CD4-positive, alpha-beta T cell (primary cell): Measurements from ENCODE around the gene TTC9. TPM values are rescaled to one million over a fixed set of nuclear protein-coding genes. Genes with fewer than 3 reads are reported as not detected.
A peak's percentile ranks its signal among the peaks of the same experiment; 100 is the strongest.

Experiments
- ATAC-seq: fragments of 200-7000 bp; cut with Tn5 transposase; one replicate; pipeline ENCODE4 v1.10.0; 2022; ENCODE audit warnings: mild to moderate bottlenecking; ENCODE audit not compliant: poor library complexity
- CTCF ChIA-PET: fragments of 350-600 bp; sonication (Branson Sonifier 250); formaldehyde crosslinking; loops from one replicate; lab custom pipeline; 2021; ENCODE audit warnings: antibody characterized with exemption, inconsistent platforms; lab: Charles Lee
- POLR2A ChIA-PET: fragments of 350-600 bp; sonication (Branson Sonifier 250); formaldehyde crosslinking; loops from one replicate; lab custom pipeline; 2021; ENCODE audit warnings: antibody characterized with exemption, inconsistent platforms; lab: Charles Lee
- DNase-seq, 14 experiments: peaks; one replicate each; pipeline ENCODE4 v3.0.0-alpha.2; 2013 to 2020; ENCODE audit warnings: mixed read lengths in 2 of 14
- H3K27ac ChIP-seq, 2 donors: one replicate each; pipeline versions ENCODE4 v1.5.1 to v1.7.0; 2013; ENCODE audit warnings: low read length in 2 of 2, low read depth in 1 of 2, mild to moderate bottlenecking in 1 of 2
- H3K27me3 ChIP-seq, 2 experiments: 1 replicate in 1 of 2; 2 replicates in 1 of 2; pipeline versions ENCODE4 v1.6.1 to v1.7.0; 2013; ENCODE audit warnings: low read length in 2 of 2, control low read depth in 1 of 2, mild to moderate bottlenecking in 1 of 2, moderate library complexity in 1 of 2; ENCODE audit not compliant: insufficient read depth in 2 of 2, control insufficient read depth in 1 of 2
- H3K36me3 ChIP-seq: one replicate; pipeline ENCODE4 v1.6.1; 2013; ENCODE audit warnings: low read length, control low read depth; ENCODE audit not compliant: insufficient read depth
- H3K4me1 ChIP-seq: one replicate; pipeline ENCODE4 v1.6.1; 2013; ENCODE audit warnings: low read length, control low read depth; ENCODE audit not compliant: insufficient read depth
- H3K4me3 ChIP-seq: one replicate; pipeline ENCODE4 v1.5.1; 2013; ENCODE audit warnings: mild to moderate bottlenecking, low read length, moderate library complexity
- H3K9me3 ChIP-seq, 2 experiments: 1 replicate in 1 of 2; 2 replicates in 1 of 2; pipeline versions ENCODE4 v1.6.1 to v1.7.0; 2013; ENCODE audit warnings: low read length in 2 of 2, mild to moderate bottlenecking in 2 of 2, control low read depth in 1 of 2, moderate library complexity in 1 of 2; ENCODE audit not compliant: control insufficient read depth in 1 of 2, insufficient read depth in 1 of 2
- H3K27ac Mint-ChIP-seq: one replicate; pipeline ENCODE4 v1.8.0; 2020; ENCODE audit warnings: mixed read lengths
- H3K27me3 Mint-ChIP-seq: one replicate; pipeline ENCODE4 v1.8.0; 2021; ENCODE audit warnings: mixed read lengths
- H3K36me3 Mint-ChIP-seq: one replicate; pipeline ENCODE4 v1.8.0; 2021; ENCODE audit warnings: low read depth, mixed read lengths
- H3K4me1 Mint-ChIP-seq: one replicate; pipeline ENCODE4 v1.8.0; 2021; ENCODE audit warnings: low read depth, mixed read lengths
- H3K4me3 Mint-ChIP-seq: one replicate; pipeline ENCODE4 v1.8.0; 2020; ENCODE audit warnings: mild to moderate bottlenecking, mixed read lengths
- H3K9me3 Mint-ChIP-seq: one replicate; pipeline ENCODE4 v1.8.0; 2020; ENCODE audit warnings: mixed read lengths
- intact Hi-C, 2 experiments: fragments of 100-400 bp; cut with DNase I in 1 of 2; cut with micrococcal nuclease in 1 of 2; formaldehyde crosslinking; loops; one replicate each; pipeline versions ENCODE4 v1.15.1 to v1.9.0; 2023 to 2025; cut with DNase I, micrococcal nuclease
- total RNA-seq, 174 experiments: library from RNA in 2 of 174; stranded (reverse) in 2 of 174; gene quantifications; one replicate each; pipeline ENCODE4 v1.2.3 and lab custom pipeline; 2021 to 2026
- TF ChIP-seq, protein P1 (sequence below): fragments of 200-600 bp; IDR thresholded peaks from one replicate; pipeline ENCODE4 v1.8.0; 2022; ENCODE audit warnings: antibody characterized with exemption, mild to moderate bottlenecking

Gene TTC9
- total RNA-seq, 2 experiments from 2014 or later: 6.8 to 7.0 TPM

DNA sequence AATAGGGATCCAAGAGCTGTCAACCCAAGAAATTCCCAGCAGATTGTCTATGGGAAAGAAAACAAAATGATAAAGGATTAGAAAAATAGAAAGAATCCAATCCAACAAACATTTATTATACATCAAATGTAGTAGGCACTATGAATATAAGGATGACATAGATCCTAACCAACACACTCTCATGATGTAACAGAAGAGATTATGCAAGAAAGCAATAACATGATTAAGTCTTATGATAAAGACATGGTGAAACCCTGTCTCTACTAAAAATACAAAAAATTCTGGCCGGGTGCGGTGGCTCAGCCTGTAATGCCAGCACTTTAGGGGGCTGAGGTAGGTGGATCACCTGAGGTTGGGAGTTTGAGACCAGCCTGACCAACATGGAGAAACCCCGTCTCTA lies 44.0 kb upstream of the TTC9 start:
- TF ChIP-seq, protein P1, sequence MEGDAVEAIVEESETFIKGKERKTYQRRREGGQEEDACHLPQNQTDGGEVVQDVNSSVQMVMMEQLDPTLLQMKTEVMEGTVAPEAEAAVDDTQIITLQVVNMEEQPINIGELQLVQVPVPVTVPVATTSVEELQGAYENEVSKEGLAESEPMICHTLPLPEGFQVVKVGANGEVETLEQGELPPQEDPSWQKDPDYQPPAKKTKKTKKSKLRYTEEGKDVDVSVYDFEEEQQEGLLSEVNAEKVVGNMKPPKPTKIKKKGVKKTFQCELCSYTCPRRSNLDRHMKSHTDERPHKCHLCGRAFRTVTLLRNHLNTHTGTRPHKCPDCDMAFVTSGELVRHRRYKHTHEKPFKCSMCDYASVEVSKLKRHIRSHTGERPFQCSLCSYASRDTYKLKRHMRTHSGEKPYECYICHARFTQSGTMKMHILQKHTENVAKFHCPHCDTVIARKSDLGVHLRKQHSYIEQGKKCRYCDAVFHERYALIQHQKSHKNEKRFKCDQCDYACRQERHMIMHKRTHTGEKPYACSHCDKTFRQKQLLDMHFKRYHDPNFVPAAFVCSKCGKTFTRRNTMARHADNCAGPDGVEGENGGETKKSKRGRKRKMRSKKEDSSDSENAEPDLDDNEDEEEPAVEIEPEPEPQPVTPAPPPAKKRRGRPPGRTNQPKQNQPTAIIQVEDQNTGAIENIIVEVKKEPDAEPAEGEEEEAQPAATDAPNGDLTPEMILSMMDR: no peak
- intact Hi-C loops: loop anchor here in 1 of 2 experiments (2.0 to 10.0 kb wide), 2 partner anchors 239 to 1443 kb away; partner anchors contain the start of genes COX16 and DCAF5
- H3K27ac Mint-ChIP-seq: no peak overlapping the region
- CTCF ChIA-PET: no interaction called here
- peaks cover 37% of the 10 kb centered on the region for H3K4me1 Mint-ChIP-seq
- H3K36me3 ChIP-seq: peaks cover 41% of the 10 kb centered on the region
- DNase-seq: no peak
- ATAC-seq: no peak
- no peaks in the 10 kb centered on the region for H3K27me3 ChIP-seq
- H3K4me3 Mint-ChIP-seq: peak overlapping the region; percentile 62
- no peaks in the 10 kb centered on the region for H3K9me3 Mint-ChIP-seq
- no peaks in the 10 kb centered on the region for H3K27me3 Mint-ChIP-seq
- peaks cover 15% of the 10 kb centered on the region for H3K4me1 ChIP-seq
- no peak overlapping the region for H3K4me3 ChIP-seq
- no peaks in the 10 kb centered on the region for H3K9me3 ChIP-seq
- no peak overlapping the region for H3K27ac ChIP-seq
- H3K36me3 Mint-ChIP-seq: peaks cover 61% of the 10 kb centered on the region
- POLR2A ChIA-PET: no interaction called here

DNA sequence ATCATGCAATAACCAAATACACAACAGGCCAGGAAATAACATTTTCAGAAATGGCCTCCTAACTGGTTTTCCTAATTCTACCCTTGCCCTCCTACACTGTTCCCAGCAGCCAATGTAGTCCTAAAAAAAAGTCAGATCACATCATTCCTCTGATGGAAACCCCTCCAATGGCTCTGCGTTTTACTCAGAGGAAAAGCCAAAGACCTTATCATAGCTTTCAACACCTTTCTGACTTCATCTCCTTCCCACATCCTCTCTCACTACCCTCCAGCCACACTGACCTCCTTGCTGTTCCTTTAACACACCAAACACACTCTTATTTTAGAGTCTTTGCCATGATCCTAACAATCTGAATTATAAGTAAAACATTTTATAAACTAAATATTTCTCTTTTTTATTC lies 42.4 kb upstream of the TTC9 start:
- Histone ChIP-seq H3K9me3 (no peaks in the 10 kb centered on the region), H3K27ac (no peak overlapping the region), H3K4me1 (peaks cover 15% of the 10 kb centered on the region), H3K27me3 (no peaks in the 10 kb centered on the region), H3K4me3 (peak overlapping the region; percentile 97), H3K36me3 (peaks cover 24% of the 10 kb centered on the region)
- H3K27me3 Mint-ChIP-seq: peaks cover 2% of the 10 kb centered on the region
- H3K4me3 Mint-ChIP-seq: peak overlapping the region; percentile 84
- TF ChIP-seq, protein P1: no peak
- POLR2A ChIA-PET: interaction anchor here (0.6 kb wide), 1 partner anchor 31 kb away, joined by 3 read pairs; no protein-coding TSS in a partner anchor
- no peaks in the 10 kb centered on the region for H3K9me3 Mint-ChIP-seq
- intact Hi-C loops: loop anchor here in 1 of 2 experiments (2.0 to 10.0 kb wide), 2 partner anchors 241 to 1445 kb away; partner anchors contain the start of genes COX16 and DCAF5
- peaks cover 37% of the 10 kb centered on the region for H3K4me1 Mint-ChIP-seq
- H3K27ac Mint-ChIP-seq: peak overlapping the region; percentile 99
- peaks cover 44% of the 10 kb centered on the region for H3K36me3 Mint-ChIP-seq
- CTCF ChIA-PET: no interaction called here
- ATAC-seq (no peak), DNase-seq (no peak)

DNA sequence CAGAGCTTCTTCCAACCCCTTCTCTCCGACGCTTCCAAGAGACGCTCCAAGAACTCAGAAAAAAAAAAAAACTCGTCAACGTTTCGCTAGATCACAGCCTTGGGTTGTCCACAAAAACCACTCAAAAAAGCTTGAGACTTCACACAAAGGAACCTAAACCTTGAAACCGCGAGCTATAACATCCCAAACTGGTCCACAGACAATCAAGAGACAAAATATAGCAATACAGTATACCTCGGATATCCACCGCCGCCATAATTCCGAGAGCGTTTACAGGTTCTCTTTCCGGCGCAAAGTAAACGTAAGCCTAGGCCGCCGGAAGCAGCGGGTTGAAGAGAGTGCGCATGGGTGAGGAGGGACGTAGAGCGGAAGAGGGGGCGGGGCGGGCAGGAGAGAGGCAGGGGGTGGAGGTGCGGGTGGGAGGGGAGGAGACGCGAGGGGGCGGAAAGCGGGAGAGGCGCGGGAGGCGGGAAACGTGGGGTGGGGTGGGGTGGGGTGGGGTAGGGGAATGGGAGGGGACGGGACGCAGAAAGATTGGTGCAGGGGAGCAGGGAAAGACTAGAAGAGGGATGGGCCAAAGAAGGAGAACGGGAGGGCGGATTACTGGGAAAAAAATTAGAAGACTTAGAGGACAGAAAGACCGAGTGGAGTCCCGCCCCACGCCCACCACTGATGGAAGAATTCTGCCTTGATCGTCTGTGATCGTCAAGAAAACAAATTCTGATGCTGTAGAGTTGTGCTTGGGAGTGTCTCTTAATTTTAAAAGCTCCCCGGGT lies 41.1 kb upstream of the TTC9 start, which contains the start of gene MED6:
Gene MED6 (minus strand): TSS at position 274 of the 776 bp plus-strand sequence. CDS start 18 bp downstream, at position 256.
- H3K36me3 ChIP-seq: peaks cover 12% of the 10 kb centered on the region
- Mint-ChIP-seq H3K36me3 (peaks cover 32% of the 10 kb centered on the region), H3K4me3 (peak within 1 kb of the TSS; percentile 100), H3K4me1 (peaks cover 37% of the 10 kb centered on the region), H3K9me3 (no peaks in the 10 kb centered on the region), H3K27ac (peak within 1 kb of the TSS; percentile 99), H3K27me3 (peaks cover 5% of the 10 kb centered on the region)
- peak; percentile 99 for ATAC-seq
- TF ChIP-seq, protein P1: no peak
- H3K9me3 ChIP-seq: no peaks in the 10 kb centered on the region
- intact Hi-C loops: loop anchor here (5.0 to 10.0 kb wide), 5 partner anchors 42 to 1206 kb away; partner anchors contain the start of genes TTC9 (in 2 of the 2), ERH (in 1 of the 2), SLC39A9 (in 1 of the 2) and SRSF5 (in 1 of the 2)
- H3K27me3 ChIP-seq: no peaks in the 10 kb centered on the region
- peak within 1 kb of the TSS; percentile 79 to 92 for H3K27ac ChIP-seq
- ChIA-PET POLR2A (interaction anchor here (0.9 to 1.3 kb wide), 3 partner anchors 41 to 209 kb away, joined by 3 to 6 read pairs (median 4); partner anchors contain the start of gene MAP3K9), CTCF (interaction anchor here (1.0 kb wide), 1 partner anchor 217 kb away, joined by 3 read pairs; no protein-coding TSS in a partner anchor)
- peak within 1 kb of the TSS; percentile 97 for H3K4me3 ChIP-seq
- peak; percentile 83 to 97 (median 91) for DNase-seq
- H3K4me1 ChIP-seq: peaks cover 15% of the 10 kb centered on the region
